Midbrain (tissue), 1 donor: Measurements from ENCODE around the gene CAV2.

Experiments
- DNase-seq: peaks from one replicate; lab custom pipeline; 2025; lab: John Stamatoyannopoulos, UW

Gene CAV2

GRCh38 chr7:116546916-116547315 lies 47.4 kb downstream of the CAV2 start:
- no peak for DNase-seq

DNA sequence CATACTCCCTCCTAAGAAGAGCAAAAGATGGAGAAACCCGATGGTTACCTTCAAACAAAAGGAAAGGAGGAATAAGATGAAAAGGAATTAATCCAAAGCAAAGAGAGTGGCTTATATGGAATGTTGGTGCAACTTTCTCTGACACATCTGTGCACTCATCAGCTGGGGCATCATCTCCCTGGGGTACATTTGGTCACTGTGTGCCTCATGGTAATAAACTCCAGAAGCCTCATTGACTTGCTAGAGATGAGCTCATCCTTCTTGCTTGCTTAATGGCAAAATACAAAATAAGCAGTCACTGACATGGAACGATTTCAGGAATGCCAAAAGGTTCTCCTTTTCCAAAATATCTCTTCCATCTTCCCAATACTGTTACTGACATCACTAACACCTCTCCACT lies 47.8 kb downstream of the CAV2 start:
- DNase-seq: no peak

- DNase-seq: no peak
Measured at GRCh38 chr7:116548506-116548905, 49.0 kb downstream of the CAV2 start.

GRCh38 chr7:116549370-116549769 lies 49.8 kb downstream of the CAV2 start:
- no peak for DNase-seq

- no peak for DNase-seq
Measured at GRCh38 chr7:116551692-116552091, 52.2 kb downstream of the CAV2 start.

- DNase-seq: no peak
Measured at GRCh38 chr7:116552602-116553001, 53.1 kb downstream of the CAV2 start.

DNA sequence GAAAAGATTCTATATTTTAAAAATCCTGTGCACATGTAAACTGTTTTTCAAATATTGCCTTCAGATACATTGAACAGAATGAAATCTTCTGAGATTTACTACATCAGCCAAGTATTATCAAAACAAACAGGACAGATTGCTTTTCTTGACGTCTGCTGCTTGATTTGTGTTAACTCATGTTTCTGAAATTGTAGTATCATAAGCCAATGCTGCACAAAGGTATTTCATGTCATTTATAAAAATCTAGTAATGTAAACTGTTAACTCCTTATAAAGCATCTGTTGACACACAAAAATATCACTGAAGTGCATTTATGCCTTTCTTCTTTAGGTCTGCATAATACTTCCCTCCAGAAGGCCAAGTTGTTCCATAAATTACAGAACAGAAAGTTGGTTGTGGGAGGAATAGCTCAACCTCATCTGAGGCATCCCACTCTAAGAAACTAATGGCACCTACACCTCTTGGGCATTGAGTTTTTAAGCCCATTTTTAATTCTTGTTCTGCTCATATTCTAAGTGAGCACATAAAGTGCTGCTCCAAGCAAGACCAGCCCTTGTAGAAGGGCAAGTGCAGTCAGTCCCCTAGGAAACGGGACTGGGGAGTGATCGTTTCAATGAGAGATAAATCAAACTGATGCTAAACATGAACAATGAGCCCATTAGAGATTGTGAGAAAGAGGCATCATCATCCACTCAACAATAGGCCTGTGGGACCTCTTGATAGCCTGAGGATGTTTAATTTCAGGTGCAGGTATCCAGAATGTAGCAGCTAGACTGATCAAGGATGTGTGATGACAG lies 53.8 kb downstream of the CAV2 start:
- DNase-seq: no peak

DNA sequence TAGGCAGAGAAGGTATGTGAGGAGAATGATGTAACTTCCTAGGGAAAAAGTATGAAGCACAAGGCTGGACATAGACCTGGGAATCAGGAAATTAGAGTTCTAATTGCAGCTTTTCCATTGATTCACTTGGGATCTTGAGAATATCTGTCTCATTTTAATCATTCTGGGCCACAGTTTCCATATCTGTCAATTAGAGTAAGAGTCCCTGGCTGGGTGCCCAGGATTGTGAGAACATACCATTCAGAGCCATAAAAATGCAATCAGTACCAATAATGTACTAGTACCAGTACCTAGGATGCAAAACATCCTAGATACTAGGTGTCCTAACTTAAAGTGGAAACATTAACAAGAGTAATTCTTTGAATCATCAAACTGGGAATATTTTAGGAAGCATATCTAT lies 54.9 kb downstream of the CAV2 start:
- no peak for DNase-seq

DNA sequence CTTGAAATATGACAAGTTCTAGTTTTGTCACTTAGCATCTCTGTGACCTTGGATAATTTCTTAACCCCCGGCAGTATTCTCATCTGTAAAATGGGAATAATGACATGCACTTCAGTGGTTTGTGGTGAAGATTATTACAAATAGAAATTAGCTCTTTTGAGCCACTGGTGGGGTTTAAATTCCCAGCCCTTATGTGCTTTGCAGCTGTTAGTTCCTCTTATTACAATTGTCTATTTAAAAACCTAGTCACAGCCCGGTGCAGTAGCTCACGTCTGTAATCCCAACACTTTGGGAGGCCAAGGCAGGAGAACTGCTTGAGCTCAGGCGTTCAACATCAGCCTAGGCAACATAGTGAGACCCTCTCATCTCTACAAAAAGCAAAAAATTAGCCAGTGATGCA lies 55.4 kb downstream of the CAV2 start:
- DNase-seq: no peak

GRCh38 chr7:116557066-116557585 lies 57.6 kb downstream of the CAV2 start:
- no peak for DNase-seq

- DNase-seq: no peak
Measured at GRCh38 chr7:116557901-116558300, 58.4 kb downstream of the CAV2 start.
